WI38 (cell line): ENCODE results near the gene KCND3.

ENCODE experiments used
- H3K4me3 ChIP-seq: 2 replicates; pipeline ENCODE4 v1.5.1; 2011; ENCODE audit warnings: low read depth, mild to moderate bottlenecking, control low read depth, low read length
- TF ChIP-seq, protein P1 (sequence below): IDR thresholded peaks from 2 replicates; pipeline ENCODE4 v1.5.1; 2012; ENCODE audit warnings: low read depth, mild to moderate bottlenecking, control low read depth, low read length

Gene KCND3

DNA sequence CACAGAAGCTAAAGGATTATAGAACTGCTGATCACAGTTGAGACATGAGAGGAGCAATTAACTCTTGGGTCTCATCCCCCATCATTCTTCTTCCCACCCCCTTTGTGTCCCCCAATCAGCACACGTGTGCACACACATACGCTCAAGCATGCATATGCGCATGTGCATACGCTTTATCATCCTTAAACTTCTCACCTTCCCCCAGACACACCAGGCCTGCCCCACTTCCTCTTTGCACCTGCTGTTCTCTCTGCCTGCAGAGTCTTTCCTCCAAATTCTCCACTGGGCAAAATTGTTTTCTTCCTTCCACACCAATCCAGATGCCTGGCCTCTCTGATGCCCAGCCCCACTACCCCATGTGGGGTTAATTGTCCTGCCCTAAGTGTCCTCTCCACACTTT, 13.0 kb upstream of the KCND3 start:
- H3K4me3 ChIP-seq: no peak overlapping the region
- TF ChIP-seq, protein P1, sequence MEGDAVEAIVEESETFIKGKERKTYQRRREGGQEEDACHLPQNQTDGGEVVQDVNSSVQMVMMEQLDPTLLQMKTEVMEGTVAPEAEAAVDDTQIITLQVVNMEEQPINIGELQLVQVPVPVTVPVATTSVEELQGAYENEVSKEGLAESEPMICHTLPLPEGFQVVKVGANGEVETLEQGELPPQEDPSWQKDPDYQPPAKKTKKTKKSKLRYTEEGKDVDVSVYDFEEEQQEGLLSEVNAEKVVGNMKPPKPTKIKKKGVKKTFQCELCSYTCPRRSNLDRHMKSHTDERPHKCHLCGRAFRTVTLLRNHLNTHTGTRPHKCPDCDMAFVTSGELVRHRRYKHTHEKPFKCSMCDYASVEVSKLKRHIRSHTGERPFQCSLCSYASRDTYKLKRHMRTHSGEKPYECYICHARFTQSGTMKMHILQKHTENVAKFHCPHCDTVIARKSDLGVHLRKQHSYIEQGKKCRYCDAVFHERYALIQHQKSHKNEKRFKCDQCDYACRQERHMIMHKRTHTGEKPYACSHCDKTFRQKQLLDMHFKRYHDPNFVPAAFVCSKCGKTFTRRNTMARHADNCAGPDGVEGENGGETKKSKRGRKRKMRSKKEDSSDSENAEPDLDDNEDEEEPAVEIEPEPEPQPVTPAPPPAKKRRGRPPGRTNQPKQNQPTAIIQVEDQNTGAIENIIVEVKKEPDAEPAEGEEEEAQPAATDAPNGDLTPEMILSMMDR: no peak

DNA sequence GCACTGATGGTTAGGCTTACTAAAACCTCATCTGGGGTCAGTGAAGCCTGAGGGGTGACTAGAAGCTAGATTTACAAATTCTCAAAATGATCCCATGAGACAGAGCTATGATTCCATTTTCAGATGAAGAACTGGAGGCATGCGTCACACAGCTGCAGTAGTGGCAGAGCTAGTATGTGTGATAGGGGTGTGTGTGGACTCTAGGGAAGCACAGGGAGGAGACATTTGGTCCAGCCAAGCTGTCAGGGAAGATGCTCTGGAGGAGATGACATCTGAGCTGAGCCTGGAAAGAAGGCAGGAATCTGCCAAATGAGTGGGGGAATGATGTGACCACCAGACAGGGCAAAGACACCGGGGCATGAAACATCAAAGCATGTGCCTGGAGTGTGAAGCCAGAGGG, 12.0 kb upstream of the KCND3 start:
- no peak overlapping the region for H3K4me3 ChIP-seq
- TF ChIP-seq, protein P1: no peak

DNA sequence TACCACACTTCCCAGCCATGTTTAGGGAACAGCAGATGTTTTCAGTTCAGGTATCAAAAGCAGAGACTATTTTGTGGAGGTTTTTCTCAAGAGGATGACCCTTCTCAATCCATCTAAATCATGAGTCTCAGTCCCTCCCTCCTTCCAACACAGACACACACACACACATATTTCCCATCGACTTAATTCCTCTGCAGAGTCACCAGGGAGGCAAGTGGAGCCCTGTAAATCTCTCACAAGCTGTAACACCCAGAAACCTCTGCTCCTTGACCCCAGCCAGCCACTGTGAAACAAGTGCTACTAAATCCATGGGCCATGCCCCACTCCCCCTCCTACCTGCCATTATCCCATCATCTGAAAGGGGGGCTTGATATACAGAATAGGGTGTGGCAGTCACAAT, 10.6 kb upstream of the KCND3 start:
- TF ChIP-seq, protein P1: no peak
- no peak overlapping the region for H3K4me3 ChIP-seq

DNA sequence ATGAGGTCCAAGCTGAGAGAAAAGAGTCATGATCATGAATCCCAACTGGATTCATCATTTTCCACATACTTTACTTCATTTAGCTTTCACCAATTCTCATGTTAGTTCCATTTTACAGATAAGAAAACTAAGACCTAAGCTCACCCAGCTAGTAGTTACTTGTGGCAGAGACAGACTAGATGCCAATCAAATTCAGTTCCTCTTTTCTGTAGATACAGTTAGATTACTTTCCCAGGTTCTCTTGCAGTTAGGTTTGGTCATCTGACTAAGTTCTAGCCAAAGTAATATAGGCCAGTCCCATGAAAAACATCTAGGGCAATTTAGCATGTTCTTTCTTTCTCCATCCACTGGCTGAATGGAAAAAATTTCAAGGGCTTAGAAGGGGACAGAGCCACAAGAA, 8.9 kb upstream of the KCND3 start:
- no peak overlapping the region for H3K4me3 ChIP-seq
- TF ChIP-seq, protein P1: no peak

DNA sequence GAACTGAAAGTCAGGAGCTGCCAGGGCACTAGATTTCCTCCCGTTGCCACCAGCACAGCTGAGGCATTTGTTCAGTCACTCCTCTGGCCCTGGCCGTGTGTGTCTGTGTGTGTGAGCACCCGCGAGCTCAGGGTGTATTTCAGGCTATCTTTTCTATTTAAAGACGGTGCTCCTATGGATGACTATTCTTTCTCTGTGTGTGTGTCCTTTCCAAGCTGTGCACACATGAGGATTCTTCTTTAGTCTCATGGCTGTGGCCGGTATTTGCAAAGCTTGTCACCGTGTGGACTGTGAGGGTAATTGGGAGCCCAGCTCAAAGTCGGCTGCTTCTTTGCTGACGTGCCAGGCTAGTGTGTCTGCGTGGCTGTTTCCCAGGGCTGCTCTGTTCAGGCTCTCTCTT, 3.0 kb upstream of the KCND3 start:
- TF ChIP-seq, protein P1: no peak
- H3K4me3 ChIP-seq: no peak overlapping the region

DNA sequence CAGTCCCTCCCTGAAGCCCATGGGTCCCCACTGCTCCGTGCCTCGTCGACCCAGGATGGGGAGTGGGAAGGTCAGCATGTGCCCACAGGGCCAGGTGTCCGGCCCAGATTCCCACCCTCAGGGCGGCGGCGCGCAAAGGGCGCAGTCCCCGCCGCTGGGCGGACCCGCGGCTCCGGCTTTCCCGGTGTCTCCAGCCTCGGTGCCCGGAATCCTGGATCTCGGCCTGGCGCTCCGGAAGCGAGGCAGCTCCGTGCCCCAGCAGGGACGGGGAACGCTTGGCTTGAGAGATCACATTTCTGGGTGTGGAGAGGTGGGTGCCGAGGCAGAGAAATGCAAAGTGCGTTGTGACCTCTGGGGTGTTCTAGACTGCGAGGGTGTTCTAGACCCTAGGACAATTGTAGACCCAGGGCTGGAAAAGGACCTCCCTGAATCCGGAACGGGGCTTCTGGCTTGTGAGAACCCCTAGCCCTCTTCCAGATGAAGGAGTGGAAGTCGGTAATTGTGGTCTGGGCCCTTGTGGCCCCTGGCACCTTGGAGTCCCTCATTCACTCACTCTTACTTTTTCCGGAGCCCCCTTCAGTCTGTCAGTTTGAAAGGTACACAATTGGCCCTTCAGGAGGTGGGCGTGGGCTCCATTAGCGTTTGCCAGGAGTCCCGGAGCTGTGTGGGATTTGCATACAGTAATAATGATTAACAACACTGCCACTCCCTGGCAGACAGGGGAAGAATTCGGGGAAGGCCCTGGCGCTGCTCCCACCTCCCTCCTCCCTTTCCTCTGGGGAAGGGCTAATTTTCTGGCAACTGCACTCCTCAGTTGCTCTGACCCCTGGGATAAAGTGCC, 1.6 kb upstream of the KCND3 start:
- TF ChIP-seq, protein P1: no peak
- no peak overlapping the region for H3K4me3 ChIP-seq

DNA sequence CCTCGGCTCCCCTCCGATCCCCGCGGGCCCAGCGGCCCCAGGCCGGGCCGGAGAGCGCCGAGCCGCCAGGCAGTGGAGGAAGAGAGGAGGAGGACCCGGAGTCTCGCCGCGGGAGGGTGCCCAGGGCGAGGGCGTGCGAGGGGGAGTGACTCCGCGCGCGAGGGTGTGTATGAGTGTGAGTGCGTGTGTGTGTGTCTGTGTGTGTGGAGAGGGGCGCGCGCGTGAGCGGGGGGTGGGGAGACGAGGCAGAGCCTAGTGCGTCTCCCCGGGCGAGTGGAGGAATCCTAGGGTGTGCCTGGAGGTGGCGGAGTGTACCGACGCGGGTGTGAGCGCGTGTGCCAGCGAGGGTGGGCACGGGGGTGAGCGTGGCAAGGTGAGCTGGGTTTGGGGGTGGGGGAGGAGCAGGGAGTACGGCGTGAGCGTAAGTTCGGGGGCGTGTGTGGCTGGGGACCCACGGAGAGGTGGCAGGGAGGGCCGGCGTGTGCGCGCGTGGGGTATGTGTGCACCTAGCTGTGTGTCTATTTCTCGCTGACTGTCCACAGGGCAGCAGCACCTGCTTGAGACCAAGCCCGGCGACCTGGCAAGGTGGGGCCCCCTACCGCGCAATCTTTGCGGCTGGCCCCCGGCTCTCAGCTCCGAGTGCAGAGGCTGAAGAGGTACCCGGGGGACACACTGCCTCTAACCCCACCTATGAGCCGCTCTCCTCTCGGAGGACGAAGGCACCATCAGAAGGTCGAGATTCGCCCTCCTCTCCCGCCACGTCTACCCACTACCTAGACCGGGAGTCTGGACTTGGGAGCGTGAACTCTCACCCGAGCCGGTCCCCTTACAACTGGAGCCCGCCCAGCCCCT, 784 bp upstream of the KCND3 start:
- H3K4me3 ChIP-seq: peak overlapping the region; percentile 15; the same call in 1 of the 2 replicates
- TF ChIP-seq, protein P1: no peak
